ENCODE results near the gene CDH23. TPM values are rescaled to one million over a fixed set of nuclear protein-coding genes. Genes with fewer than 3 reads are reported as not detected.

CDH23 gene
- total RNA-seq: 1 to 10 TPM; 1.8 to 3.6 (median 3.0) TPM
- long read RNA-seq, donor 1, partial matches to known transcripts: 2 of 7 reads
- long read RNA-seq, donor 1, other reads (novel, unspliced or antisense): 5 of 7 reads
- long read RNA-seq, donor 2, partial matches to known transcripts: 0 of 1 reads
- long read RNA-seq, donor 2, other reads (novel, unspliced or antisense): 1 of 1 reads

- ATAC-seq (peak; percentile 48), DNase-seq (peak in 1 of 3 donors; percentile 49)
- Histone ChIP-seq H3K4me3 (no peak within 1 kb of the TSS), H3K9me3 (no peaks in the 10 kb centered on the region), H3K36me3 (ENCODE audit: low read depth) (no peaks in the 10 kb centered on the region), H3K4me1 (ENCODE audit: low read depth) (peaks cover 10% of the 10 kb centered on the region)
- TF ChIP-seq, protein P1, sequence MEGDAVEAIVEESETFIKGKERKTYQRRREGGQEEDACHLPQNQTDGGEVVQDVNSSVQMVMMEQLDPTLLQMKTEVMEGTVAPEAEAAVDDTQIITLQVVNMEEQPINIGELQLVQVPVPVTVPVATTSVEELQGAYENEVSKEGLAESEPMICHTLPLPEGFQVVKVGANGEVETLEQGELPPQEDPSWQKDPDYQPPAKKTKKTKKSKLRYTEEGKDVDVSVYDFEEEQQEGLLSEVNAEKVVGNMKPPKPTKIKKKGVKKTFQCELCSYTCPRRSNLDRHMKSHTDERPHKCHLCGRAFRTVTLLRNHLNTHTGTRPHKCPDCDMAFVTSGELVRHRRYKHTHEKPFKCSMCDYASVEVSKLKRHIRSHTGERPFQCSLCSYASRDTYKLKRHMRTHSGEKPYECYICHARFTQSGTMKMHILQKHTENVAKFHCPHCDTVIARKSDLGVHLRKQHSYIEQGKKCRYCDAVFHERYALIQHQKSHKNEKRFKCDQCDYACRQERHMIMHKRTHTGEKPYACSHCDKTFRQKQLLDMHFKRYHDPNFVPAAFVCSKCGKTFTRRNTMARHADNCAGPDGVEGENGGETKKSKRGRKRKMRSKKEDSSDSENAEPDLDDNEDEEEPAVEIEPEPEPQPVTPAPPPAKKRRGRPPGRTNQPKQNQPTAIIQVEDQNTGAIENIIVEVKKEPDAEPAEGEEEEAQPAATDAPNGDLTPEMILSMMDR (IDR thresholded peaks at IDR 0.05): no peak
- intact Hi-C loops (cut with DNase I, micrococcal nuclease): loop anchor here (10.0 kb wide), 1 partner anchor 168 kb away; no protein-coding TSS in a partner anchor
Measured at GRCh38 chr10:71396711-71397295, at the start of gene CDH23. TSS of gene CDH23 (plus strand) at chr10:71396920. CDS start at chr10:71439832, 42,912 bp downstream.

DNA sequence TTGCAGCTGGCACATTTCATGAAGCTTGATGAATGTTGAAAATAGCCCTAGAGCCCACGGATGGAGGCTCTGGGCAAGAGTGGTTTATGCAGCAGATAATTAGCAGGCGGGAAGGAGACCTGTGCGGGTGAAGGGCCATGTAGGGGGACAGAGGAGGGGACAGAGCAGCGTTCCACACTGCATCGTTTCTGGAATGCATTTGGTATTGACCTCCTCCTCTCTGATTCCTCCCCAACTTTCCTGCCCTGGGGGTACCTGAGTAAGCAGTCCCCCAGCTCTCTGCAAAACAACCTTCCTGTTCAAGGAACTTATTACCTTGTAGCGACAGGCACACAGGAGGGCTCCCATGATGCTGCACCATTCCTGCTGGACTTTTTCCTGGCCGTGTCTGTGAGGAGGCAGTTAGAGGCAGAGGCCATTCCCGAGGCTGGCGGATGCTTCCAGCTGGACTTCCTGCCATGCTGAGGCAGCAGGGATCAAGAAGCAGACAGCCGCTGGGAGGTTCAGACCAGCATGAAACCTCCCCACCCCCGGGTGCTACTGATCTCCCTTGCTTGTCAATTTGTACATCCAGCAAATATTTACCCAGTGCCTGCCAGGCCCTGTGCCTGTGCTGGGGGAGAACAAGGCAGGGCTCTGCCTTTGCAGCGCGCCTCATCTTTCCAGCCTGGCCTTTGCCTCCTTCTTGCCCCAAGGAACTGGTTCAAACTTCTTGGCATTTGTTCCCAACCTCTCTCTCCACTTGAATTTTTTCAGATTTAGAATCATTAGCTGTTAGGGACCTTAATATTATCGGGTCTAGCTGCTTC lies 48.9 kb upstream of the CDH23 start:
- ATAC-seq (peak; percentile 64), DNase-seq (peak; percentile 65 to 67 (median 66))
- H3K4me3 ChIP-seq: no peak overlapping the region
- intact Hi-C loops (cut with DNase I, micrococcal nuclease): no loop called here
- TF ChIP-seq, protein P1 (IDR thresholded peaks at IDR 0.05): no peak
- H3K9me3 ChIP-seq: no peaks in the 10 kb centered on the region
- no peaks in the 10 kb centered on the region for H3K36me3 ChIP-seq (ENCODE audit: low read depth)
- H3K4me1 ChIP-seq (ENCODE audit: low read depth): peaks cover 16% of the 10 kb centered on the region

- H3K4me1 ChIP-seq (ENCODE audit: low read depth): peaks cover 7% of the 10 kb centered on the region
- no peaks in the 10 kb centered on the region for H3K36me3 ChIP-seq (ENCODE audit: low read depth)
- H3K9me3 ChIP-seq: no peaks in the 10 kb centered on the region
- TF ChIP-seq, protein P1 (IDR thresholded peaks at IDR 0.05): no peak
- DNase-seq (no peak), ATAC-seq (peak; percentile 54)
- H3K4me3 ChIP-seq: no peak overlapping the region
- intact Hi-C loops (cut with DNase I, micrococcal nuclease): no loop called here
Measured at GRCh38 chr10:71348850-71349249, 47.9 kb upstream of the CDH23 start.

DNA sequence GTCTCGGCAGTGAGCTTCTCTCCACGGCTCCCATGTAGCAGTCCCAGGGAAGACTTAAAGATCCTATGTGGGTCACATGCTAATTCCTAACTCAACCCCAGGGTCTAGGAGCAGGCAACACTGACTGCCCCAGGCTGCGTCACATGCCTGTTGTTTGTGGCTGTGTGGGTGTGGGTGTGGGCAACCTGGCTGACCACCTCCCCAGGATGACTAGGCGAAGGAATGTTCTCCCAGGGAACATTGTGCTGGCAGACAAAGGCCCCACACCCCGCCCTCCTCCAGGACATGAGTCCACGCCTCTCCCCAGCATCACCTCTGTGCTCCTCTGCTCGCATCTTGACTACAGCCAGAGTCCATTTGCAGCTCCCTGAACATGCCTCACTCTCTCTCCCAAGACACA lies 47.3 kb upstream of the CDH23 start:
- ATAC-seq (peak; percentile 18), DNase-seq (no peak)
- TF ChIP-seq, protein P1 (IDR thresholded peaks at IDR 0.05): no peak
- intact Hi-C loops (cut with DNase I, micrococcal nuclease): no loop called here
- H3K9me3 ChIP-seq: no peaks in the 10 kb centered on the region
- H3K4me3 ChIP-seq: no peak overlapping the region
- no peaks in the 10 kb centered on the region for H3K36me3 ChIP-seq (ENCODE audit: low read depth)
- H3K4me1 ChIP-seq (ENCODE audit: low read depth): peaks cover 4% of the 10 kb centered on the region

DNA sequence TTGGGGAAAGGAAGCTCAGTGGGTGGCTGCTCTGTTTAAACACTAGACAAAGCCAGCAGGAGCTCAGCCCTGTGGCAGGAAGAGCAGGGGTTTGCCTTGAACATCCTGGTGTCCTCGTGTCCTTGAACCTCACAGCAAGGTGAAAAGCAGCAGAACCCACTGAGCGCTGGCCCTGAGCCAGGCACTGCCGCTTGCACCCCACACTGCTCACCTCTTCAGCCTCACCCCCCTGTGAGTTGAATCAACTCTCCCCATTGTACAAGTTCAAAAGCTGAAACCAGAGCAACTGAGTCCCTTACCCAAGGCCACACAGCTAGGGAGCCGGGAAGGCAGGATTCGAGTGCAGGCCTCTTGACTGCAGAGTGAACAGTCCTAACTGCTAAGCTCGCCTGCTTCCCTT lies 45.6 kb upstream of the CDH23 start:
- intact Hi-C loops (cut with DNase I, micrococcal nuclease): no loop called here
- DNase-seq: no peak
- peaks cover 4% of the 10 kb centered on the region for H3K4me1 ChIP-seq (ENCODE audit: low read depth)
- TF ChIP-seq, protein P1 (IDR thresholded peaks at IDR 0.05): no peak
- no peak overlapping the region for H3K4me3 ChIP-seq
- no peaks in the 10 kb centered on the region for H3K36me3 ChIP-seq (ENCODE audit: low read depth)
- no peaks in the 10 kb centered on the region for H3K9me3 ChIP-seq
- no peak for ATAC-seq
